GM18951 (cell line): ENCODE results near the gene SMTNL2.
"Not testable (repeated sequence)": the region's sequence is repeated elsewhere in the genome, so short reads cannot be mapped to it uniquely, and the experiment has no call there.

Experiments
- POLR2A ChIP-seq: IDR thresholded peaks from 4 replicates; pipeline ENCODE4 v1.6.1; 2011; ENCODE audit warnings: mild to moderate bottlenecking; ENCODE audit not compliant: insufficient read length, insufficient read depth; ENCODE audit errors: extremely low read depth
- in situ Hi-C: fragments of 300-500 bp; cut with MboI; formaldehyde crosslinking; loops from one replicate; pipeline ENCODE4 v1.12.0; 2022; ENCODE audit warnings: low sequenced_read_pairs, mixed read lengths, inconsistent platforms; ENCODE audit not compliant: unreplicated experiment

SMTNL2 gene

DNA sequence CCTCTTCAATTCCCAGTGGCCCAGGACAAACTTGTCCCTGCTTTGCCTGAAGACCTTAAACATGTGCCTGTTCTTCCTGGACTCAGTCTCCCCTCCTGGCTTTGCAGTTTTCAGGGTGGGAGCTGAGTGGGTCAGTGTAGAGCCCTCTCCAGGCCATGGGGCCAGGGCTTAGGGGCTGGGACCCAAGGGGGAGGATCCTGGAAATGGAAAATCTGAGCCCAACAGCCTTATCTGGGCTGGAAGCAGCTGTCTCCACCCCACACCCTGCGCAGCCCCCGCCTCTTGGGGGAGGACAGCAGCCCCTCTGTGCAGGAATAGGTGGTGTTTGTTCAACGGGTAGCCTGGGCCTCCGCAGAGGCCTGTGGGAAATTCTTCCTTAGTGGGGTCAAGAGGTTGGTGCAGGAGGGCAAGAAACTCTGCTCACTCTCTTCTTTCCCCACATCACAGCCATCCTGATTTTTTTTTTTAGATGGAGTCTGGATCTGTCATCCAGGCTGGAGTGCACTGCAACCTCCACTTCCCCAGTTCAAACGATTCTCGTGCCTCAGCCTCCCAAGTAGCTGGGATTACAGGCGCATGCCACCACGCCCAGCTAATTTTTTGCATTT, 6.8 kb upstream of the SMTNL2 start:
- in situ Hi-C loops = no loop called here
- no peak for TF ChIP-seq POLR2A

DNA sequence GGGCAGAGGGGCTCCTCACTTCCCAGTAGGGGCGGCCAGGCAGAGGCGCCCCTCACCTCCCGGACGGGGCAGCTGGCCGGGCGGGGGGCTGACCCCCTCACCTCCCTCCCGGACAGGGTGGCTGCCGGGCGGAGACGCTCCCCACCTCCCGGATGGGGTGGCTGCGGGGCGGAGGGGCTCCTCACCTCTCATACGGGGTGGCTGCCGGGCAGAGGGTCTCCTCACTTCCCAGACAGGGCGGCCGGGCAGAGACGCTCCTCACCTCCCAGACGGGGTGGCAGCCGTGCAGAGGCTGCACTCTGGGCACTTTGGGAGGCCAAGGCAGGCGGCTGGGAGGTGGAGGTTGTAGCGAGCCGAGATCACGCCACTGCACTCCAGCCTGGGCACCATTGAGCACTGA, 6.0 kb upstream of the SMTNL2 start:
- in situ Hi-C loops = not testable (repeated sequence)

DNA sequence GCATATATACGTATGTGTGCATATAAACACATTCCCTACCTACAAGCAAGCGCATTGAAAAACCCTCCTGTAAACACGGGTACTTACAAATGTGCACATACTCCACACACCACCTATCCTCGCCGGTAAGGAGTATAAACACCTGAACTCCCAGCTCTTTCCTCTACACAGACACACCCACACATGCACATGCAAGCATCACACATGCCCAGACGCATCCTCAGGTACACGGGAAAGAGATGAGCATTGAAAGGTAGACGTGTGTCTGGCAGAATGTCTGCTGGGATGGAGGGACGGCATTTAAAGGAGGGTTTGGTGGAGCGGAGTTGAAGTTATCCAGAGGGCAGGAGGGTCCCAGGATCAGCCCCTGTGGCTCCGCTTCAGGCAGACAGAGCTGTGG, 4.7 kb upstream of the SMTNL2 start:
- in situ Hi-C loops = no loop called here
- TF ChIP-seq POLR2A = no peak

DNA sequence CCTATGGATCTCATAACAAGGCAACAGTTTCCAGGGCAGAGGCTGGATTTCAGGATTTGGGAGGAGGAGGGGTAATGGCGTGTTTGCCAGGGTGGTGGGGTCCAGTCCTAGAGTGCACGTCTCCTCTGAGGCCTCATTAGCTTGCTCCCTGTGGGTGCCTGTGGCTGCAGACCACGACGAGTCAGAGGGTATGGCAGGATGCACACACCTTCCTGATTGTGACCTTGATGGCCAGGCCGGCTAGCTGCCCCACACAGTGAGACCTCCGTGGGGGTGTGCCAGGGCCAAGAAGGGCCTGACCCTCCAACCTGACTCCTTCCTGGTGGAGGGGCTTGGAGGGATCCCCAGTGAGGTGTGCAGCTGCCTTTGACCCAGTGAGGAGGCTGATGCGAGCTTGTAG, 4.0 kb upstream of the SMTNL2 start:
- no peak for TF ChIP-seq POLR2A
- in situ Hi-C loops = no loop called here

DNA sequence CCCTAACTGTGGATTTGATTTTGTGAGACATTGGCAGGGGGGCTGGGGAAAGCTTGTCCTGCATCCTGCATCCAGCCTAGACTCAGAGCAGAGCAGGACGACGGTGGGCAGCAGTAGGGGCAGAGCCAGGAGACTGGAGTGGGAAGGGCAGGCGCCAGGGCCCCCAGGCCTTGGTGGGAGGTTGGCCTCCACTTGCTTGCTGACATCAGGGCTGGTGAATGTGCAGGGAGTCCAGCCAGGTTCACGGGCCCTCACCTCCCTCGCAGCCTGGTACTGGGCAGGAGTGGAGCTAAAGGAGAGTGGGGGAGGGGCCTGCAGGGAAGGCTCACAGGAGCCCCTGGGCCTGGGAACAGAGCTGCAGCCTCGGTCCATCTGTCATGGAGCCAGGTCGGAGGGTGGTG, 2.2 kb upstream of the SMTNL2 start:
- in situ Hi-C loops = no loop called here
- no peak for TF ChIP-seq POLR2A

DNA sequence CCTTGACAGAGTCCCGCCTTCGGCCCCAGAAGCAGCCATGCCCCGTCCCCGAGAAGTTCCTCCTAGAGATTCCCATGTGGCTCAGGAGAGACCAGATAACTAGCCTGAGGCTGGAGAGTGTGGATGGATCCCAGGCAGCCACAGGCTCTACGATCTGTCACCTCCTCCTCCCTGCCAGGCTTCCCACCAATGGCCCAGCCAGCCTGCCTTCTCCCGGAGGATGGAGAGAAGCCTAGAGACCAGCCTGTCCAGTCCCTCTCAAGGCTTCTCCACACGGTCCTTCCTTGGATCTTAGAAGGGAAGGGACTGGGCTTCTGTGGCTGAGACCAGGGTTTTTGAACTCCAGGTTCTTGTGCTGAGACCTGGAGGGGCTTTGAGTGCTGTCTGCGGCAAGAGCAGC, 1.6 kb upstream of the SMTNL2 start:
- no peak for TF ChIP-seq POLR2A
- in situ Hi-C loops = no loop called here

DNA sequence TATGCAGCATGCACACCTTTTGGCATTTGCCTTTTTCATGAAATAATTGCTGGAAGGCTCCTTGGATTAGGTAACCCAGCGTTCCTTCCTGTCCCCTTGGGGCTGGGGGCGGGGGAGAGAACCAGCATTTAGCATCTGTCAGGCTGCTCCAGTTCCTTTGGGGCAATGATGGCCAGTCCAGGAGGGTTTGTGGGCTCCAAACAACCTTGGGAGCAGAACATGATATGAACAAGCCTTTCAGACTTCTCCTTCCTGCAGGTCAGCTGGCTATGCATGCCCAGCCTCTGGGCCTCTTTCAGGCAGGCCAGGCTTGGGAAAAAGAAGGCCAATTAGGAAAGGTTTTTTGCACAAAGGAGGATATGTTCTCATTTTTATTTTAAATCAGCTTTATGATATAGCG, 1.1 kb upstream of the SMTNL2 start:
- in situ Hi-C loops = no loop called here
- no peak for TF ChIP-seq POLR2A

DNA sequence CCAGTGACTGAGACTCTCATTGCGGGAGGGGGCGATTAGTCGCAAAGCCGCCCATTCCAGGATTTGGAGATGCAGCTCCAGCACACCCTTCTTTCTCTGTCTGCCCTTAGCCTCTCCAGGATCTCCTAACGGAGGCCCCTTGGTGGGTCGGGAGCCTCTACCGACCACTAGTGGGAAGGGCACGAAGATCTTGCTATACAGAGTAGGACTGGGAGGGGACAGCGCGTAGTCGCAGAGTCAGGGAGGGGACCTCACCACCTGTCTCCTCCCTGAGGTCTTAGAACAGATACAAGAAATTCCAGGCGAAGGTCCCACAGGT, 588 bp upstream of the SMTNL2 start:
- TF ChIP-seq POLR2A = no peak
- in situ Hi-C loops = no loop called here

DNA sequence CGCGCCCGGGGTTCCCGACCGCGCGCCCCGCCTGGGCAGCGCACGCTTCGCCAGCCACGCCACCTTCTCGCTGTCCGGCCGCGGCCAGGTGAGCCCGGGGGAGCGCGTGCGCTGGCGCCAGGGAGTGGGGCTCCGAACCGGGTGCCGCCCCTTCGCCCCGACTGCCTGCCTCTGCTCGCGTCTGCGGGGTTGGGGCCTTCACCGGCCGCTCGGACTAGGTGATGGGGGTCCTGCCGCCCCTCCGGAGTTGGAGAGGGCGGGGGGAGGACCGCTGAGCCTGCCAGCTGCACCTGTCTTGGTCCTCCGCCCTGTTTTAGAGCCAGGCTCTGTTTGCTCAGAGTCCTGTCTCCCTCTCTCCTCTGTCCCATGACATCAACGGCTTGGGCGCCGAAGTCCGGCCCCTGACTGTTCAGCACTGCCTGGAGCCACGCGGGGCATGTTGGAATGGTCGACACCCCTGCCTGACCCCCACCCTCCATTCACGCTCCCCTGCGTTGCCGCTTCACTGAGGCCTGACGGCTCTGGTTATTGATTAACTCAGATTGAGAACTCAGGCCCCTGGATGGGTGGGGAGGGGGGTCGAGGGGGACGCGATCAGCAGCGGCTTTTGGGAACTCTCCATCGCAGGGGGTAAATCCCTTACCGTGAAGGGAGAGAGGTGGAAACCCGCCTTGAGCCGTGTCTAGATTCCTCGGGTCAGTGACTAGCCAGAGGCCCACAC, 748 bp downstream of the SMTNL2 start:
- TF ChIP-seq POLR2A = no peak
- in situ Hi-C loops = no loop called here

DNA sequence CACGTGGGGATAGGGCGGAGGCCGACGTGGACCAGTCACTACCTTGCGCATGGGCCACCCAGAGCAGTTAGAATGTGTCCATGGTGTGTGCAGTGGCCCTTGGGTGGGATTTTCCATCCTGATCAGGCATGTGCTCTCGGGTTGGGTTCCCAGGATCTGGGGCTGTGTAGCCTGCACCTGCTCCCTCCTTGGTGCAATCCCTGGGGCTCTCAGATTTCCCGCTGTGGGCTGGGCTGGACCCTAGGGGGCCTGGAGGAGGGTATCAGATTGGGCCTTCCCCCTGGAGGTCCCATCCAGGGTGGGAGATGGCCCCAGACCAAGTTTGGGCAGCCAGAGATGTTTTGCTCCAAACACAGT, 1.3 kb downstream of the SMTNL2 start:
- in situ Hi-C loops = no loop called here
- TF ChIP-seq POLR2A = no peak

DNA sequence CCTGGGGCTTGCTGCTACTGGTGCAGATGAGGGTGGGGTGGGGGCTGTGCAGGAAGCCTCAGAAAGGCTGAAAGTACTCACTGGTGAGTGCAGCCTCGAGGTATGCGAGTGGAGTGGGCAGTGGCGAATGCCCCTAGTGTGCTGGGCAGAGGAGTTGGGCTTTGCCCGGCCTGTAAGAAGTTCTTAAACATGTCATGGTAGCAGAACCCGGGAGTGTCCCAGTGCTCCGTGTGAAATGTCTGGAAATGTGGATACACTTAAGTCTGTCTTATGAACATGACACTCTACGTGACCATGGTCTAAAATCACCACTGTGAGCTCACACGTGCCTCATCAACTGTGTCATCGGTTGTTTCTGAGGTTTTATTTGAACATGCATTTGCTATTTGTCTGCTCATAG, 1.7 kb downstream of the SMTNL2 start:
- in situ Hi-C loops = no loop called here
- no peak for TF ChIP-seq POLR2A

DNA sequence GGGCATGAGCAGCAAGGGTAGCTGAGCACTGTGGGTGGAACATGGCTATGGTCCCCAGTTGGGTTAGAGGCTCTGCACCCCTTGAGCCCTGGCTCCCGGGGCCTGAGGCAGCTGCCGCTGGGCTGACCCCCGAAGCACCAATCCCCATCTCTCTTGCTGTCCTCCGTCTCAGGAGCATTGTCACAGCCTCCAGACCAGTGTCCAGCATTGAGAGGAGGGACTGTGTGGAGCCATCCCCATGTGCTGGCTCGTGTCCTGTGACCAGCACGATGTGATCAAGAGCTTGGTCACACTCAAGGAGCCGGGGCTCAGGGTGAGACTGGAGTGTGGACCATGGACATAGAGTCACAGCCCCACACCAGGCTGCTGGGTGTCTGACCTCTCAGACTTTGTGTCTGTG, 2.9 kb downstream of the SMTNL2 start:
- in situ Hi-C loops = no loop called here
- TF ChIP-seq POLR2A = no peak

DNA sequence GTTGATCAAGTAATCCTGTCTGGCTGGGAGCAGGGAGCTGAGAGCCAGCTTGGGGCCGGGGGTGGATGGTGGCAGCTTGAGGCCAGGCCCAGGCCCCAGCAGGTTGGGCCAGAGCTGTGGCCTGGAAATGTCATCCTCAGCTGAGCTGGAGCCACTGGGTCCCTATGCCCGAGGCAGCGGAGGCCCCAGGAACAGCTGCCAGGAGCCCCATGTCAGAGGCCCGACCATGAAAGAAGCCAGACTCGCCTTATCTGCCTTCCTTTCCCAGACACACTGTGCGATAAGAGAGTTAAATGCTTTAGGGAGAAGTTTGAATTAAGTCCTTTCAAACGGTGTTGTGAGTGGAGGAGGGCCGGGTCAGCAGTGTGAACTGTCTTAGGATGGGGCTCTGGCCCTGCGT, 3.5 kb downstream of the SMTNL2 start:
- in situ Hi-C loops = no loop called here
- TF ChIP-seq POLR2A = no peak

DNA sequence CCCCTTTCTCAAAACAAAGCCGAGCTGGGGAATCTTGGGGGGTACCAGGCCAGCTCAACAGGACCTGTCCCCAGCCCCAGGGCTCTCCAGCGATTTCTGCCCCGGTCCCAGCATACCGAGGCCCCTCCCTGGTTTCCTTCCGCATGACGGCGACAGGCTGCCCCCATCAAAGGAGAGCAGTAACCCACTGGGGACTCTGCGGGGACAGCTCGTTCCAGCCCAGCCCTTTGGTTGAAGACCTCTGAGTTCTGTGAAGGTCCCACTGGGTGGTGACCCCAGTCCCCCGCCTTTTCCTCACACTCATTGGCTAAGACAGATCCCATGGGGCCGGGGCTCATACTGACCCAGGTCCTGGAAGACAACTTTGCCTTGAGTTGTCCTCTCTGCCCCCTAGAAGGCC, 4.1 kb downstream of the SMTNL2 start:
- no peak for TF ChIP-seq POLR2A
- in situ Hi-C loops = no loop called here

DNA sequence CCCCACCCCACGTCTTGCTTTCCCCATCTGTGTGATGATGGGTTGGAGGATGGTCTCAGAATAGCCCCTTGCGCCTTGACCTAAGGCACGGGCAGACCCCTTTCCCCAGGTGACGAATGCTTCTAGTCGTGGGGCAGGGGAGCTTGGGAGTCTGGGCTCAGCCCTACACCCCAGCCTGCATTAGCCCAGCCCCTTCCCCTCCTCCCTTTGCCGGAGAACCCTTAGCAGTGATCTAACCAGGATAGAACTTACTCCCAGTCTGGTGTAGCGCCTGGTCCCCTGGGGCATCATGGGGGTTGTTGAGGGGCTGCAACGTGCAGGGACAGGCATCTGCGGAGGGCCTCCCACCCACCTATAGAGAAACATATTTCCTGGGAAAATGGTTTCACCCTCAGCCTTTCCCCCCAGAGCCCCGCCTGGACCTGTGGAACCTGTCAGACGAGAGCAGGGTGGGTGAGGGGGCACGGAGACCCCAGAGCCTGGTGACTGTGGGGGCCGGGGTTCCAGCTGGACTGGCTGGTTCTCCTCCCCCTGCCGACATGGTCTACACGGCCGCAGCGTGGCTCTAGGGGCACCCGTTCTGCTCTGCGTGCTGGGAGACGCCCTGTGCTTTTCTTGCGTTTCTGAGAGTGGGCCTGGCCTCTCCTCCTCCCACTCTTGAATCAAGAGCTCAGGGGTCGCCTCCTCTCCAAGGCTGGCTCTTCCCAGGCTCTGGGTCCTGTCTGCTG, 4.7 kb downstream of the SMTNL2 start:
- no peak for TF ChIP-seq POLR2A
- in situ Hi-C loops = no loop called here

DNA sequence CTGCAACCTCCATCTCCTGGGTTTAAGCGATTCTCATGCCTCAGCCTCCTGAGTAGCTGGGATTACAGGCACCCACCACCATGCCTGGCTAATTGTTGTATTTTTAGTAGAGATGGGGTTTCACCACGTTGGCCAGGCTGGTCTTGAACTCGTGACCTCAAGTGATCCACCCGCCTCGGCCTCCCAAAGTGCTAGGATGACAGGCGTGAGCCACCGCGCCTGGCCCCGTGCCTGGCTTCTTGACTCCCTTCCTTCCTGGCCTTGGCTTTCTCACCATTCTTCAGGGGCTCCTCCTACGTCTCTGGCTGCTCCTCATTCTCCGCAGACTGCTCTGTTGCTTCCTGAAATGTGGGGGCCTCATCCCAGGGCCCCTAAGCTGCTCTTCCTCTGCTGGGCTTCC, 5.7 kb downstream of the SMTNL2 start:
- in situ Hi-C loops = not testable (repeated sequence)
